ENCODE data around the gene LAMB3.

- TF ChIP-seq, protein P1, sequence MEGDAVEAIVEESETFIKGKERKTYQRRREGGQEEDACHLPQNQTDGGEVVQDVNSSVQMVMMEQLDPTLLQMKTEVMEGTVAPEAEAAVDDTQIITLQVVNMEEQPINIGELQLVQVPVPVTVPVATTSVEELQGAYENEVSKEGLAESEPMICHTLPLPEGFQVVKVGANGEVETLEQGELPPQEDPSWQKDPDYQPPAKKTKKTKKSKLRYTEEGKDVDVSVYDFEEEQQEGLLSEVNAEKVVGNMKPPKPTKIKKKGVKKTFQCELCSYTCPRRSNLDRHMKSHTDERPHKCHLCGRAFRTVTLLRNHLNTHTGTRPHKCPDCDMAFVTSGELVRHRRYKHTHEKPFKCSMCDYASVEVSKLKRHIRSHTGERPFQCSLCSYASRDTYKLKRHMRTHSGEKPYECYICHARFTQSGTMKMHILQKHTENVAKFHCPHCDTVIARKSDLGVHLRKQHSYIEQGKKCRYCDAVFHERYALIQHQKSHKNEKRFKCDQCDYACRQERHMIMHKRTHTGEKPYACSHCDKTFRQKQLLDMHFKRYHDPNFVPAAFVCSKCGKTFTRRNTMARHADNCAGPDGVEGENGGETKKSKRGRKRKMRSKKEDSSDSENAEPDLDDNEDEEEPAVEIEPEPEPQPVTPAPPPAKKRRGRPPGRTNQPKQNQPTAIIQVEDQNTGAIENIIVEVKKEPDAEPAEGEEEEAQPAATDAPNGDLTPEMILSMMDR (optimal IDR thresholded peaks at IDR 0.05 in 1 of 3, IDR thresholded peaks at IDR 0.05 in 1 of 3, conservative IDR thresholded peaks at IDR 0.05 in 1 of 3; ENCODE audit: extremely low read depth in 1 of 3, insufficient read depth in 2 of 3, low read length in 3 of 3) = no peak
- no peak for TF ChIP-seq EZH2 (IDR thresholded peaks at IDR 0.05; ENCODE audit: low read length)
Measured at GRCh38 chr1:209650454-209650853, 1.8 kb downstream of the LAMB3 start.

Data from keratinocyte (primary cell).